Brain pericyte (primary cell): ENCODE measurements around the gene MED14.

Experiments used
- DNase-seq: peaks from one replicate; pipeline ENCODE4 v3.0.0-alpha.2; 2012; ENCODE audit warnings: low read depth, low spot score

The MED14 gene

GRCh38 chrX:40729598-40730584, 5.5 kb downstream of the MED14 start:
- DNase-seq = no peak

- DNase-seq = no peak
Measured at GRCh38 chrX:40727581-40728252, 7.6 kb downstream of the MED14 start.

- DNase-seq = no peak
Measured at GRCh38 chrX:40727093-40727492, 8.2 kb downstream of the MED14 start.

GRCh38 chrX:40722930-40723329, 12.4 kb downstream of the MED14 start:
- no peak for DNase-seq

- no peak for DNase-seq
Measured at GRCh38 chrX:40721489-40722106, 13.7 kb downstream of the MED14 start.

GRCh38 chrX:40720792-40721191, 14.6 kb downstream of the MED14 start:
- DNase-seq = no peak

GRCh38 chrX:40720339-40720738, 15.0 kb downstream of the MED14 start:
- no peak for DNase-seq

- no peak for DNase-seq
Measured at GRCh38 chrX:40719731-40720130, 15.6 kb downstream of the MED14 start.

- DNase-seq = no peak
Measured at GRCh38 chrX:40719218-40719617, 16.1 kb downstream of the MED14 start.

GRCh38 chrX:40709395-40709794, 25.9 kb downstream of the MED14 start:
- DNase-seq = no peak

- DNase-seq = no peak
Measured at GRCh38 chrX:40705658-40706312, 29.6 kb downstream of the MED14 start.

GRCh38 chrX:40700640-40701342, 34.6 kb downstream of the MED14 start:
- no peak for DNase-seq

GRCh38 chrX:40698851-40699250, 36.5 kb downstream of the MED14 start:
- DNase-seq = no peak

- no peak for DNase-seq
Measured at GRCh38 chrX:40694802-40695201, 40.5 kb downstream of the MED14 start.

GRCh38 chrX:40688929-40689328, 46.4 kb downstream of the MED14 start:
- no peak for DNase-seq

GRCh38 chrX:40687169-40687568, 48.2 kb downstream of the MED14 start:
- no peak for DNase-seq

- no peak for DNase-seq
Measured at GRCh38 chrX:40685362-40685918, 49.9 kb downstream of the MED14 start.

GRCh38 chrX:40684092-40684491, 51.2 kb downstream of the MED14 start:
- no peak for DNase-seq

- DNase-seq = no peak
Measured at GRCh38 chrX:40683245-40683644, 52.1 kb downstream of the MED14 start.

GRCh38 chrX:40671126-40671525, 64.2 kb downstream of the MED14 start:
- no peak for DNase-seq
